ENCODE measurements around the gene GPATCH8.
"Not testable (repeated sequence)": the region's sequence is repeated elsewhere in the genome, so short reads cannot be mapped to it uniquely, and the experiment has no call there.

GPATCH8 gene

DNA sequence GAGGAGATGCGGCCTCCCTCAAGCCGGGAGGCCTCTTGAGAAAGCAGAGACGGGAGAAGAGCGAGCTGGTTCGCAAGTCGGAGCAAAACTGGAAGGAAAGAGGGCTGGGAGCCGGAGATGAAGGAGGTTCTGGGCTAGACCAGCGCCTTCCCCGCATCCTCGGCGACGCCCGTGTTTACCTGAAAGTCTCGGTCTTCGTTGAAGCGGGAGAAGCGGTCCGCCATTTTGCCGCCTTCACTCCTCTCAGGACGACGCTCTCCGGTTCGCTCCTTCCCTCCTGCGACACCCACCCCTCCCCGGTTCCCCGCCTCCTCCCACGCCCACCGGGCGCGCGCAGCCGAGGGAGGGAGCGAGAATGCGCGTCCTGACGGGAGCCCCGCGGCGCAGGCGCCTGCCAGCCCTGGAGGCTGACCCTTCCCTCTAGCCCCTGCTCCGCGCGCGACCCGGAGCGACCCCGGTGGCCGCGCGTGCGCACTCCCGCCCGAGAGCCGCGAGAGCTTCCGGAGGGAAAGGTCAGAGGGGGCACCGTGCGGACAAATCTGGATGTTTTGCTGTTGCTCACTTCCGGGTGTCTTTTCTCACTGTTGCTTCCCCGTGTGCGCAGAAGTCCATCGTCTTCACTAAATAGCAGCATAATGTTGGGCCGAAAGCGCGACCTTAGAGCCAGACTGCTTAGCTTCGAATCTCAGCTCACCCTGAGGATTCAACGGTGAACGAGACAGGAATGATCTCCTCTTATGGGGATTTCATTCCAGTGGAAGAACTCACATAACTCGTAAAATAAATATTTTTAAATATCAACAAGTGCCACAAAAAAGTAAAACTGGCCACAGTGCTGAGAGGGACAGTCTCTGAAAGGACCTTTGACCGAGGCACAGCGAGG is at the start of gene GPATCH8:
GPATCH8 (minus strand) TSS at position 260 of the 883 bp plus-strand sequence; CDS start at position 224, 36 bp downstream.
- peak; percentile 88 for DNase-seq

- DNase-seq: no peak
Measured at GRCh38 chr17:44552361-44552760, 49.2 kb upstream of the GPATCH8 start.

- DNase-seq: no peak
Measured at GRCh38 chr17:44549686-44550085, 46.5 kb upstream of the GPATCH8 start.

DNA sequence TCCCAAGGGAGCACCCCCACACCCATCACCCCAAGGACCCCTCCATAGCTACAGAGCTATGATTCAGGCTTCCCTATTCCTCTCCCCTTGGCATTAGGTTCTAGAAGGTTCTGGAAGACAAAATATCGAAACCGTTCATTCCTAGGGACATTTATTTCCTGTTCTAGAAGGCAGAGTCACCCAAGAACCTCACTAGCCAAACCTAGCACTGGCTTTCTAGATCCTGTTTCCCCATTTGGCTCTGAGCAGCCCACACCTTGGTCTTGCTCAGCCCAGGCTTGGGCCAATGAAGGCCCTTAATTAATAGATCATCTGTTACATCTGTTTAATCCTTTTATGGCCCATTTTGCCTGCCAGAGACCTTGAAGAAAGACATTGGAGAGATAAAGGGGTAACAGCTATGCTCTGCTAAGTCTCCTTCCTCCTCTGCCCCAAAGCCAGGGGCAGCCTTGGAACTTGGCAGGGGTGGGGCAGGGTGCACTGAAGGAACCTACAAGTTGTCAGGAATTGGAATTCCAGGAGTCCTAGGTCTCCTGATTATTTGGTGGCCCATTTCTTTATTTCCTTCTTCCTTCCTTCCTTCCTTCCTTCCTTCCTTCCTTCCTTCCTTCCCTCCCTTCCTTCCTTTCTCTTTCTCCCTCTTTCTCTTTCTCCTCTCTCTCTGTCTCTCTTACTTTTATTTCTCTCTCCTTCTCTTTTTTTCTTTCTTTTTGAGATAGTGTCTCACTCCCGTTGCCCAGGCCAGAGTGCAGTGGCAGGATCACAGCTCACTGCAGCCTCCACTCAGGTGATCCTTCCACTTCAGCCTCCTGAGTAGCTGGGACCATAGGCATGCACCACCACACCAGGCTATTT is 45.4 kb upstream of the GPATCH8 start:
- DNase-seq: no peak

GRCh38 chr17:44547625-44548267 is 44.5 kb upstream of the GPATCH8 start:
- no peak for DNase-seq

GRCh38 chr17:44546671-44547606 is 43.7 kb upstream of the GPATCH8 start:
- no peak for DNase-seq

DNA sequence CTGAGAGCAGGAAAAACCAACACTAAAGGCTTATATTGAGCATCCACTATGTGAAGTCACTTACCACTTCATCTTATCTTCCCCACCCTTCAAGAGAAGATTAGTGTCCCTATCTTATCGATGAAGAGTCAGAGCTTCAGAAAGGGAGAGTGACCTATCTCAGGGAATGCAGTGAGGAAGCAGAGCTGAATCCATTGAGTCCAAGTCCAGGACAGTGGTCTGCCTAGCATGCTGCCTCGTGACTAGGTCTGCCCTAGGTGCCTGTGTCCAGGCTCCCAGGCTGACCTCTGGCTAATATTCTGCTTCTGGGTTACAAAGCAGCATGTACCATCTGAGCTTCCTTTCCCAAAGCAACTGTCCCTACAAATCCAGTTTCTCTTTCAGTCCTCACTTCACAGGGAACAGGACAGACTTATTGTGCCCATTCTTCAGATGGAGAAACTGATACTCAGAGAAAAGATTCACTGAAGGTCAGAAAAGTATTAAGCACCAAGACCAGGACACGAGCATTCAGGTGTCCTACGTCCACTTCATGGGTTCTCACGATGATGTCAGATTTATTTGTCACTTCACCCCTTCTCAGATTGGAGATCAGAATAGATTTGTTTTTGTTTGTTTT is 40.8 kb upstream of the GPATCH8 start:
- DNase-seq: no peak

DNA sequence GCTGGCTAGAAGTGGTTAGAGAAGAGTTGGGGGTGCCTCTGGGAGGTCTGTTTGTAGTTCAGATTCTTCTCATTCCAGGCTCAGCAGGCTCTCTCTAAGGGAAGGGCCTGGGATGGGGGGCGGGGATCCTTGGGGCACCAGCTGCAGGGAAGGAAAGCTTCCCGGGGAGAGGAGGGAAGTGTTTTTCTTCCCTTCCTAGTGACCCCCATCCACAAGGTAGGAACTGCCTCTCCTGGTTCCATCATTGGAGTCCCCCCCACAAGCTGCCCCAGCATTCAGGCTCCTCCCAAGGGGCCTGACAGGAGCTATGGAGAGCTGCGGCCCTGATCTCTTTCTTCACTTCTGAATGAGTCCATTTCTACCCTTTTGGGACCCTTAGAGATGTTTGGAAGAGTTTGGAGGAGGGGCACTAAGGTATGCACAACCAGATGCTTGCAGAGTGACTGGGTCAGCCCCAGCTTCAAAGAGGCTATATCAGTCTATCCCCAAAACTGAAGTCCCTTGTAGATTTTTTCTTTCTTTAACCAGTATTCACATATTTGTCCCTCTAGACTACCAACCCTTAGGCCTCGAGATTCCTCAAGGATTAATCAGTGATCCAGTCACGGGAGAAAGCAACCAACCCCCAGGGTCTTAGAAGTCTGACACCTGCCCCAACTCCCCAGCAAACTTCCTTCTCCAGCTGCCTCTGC is 40.2 kb upstream of the GPATCH8 start:
- DNase-seq: no peak

- no peak for DNase-seq
Measured at GRCh38 chr17:44541884-44542581, 38.8 kb upstream of the GPATCH8 start.

GRCh38 chr17:44540246-44541084 is 37.3 kb upstream of the GPATCH8 start:
- DNase-seq: no peak

DNA sequence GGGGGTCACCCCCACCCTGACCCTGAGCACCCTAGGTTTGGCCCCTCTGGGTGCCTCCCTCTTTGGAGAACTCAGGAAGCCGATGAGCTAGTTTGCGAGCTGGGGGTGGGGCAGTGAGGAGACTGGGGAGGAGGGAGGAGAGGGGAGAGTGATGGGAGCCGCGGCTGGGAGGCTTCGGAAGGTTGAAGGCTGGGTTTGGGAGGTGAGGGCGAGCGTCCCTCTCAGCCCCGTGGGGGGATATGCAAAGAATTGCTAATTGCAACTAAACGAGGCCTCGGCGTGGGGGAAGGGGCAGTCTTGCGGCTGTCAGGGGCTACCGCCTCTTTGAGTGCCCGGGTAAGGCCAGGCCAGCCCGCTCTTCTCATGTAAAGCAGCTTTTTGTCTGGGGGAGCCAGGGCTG is 36.5 kb upstream of the GPATCH8 start:
- no peak for DNase-seq

GRCh38 chr17:44537922-44538321 is 34.7 kb upstream of the GPATCH8 start:
- not testable (repeated sequence) for DNase-seq

DNA sequence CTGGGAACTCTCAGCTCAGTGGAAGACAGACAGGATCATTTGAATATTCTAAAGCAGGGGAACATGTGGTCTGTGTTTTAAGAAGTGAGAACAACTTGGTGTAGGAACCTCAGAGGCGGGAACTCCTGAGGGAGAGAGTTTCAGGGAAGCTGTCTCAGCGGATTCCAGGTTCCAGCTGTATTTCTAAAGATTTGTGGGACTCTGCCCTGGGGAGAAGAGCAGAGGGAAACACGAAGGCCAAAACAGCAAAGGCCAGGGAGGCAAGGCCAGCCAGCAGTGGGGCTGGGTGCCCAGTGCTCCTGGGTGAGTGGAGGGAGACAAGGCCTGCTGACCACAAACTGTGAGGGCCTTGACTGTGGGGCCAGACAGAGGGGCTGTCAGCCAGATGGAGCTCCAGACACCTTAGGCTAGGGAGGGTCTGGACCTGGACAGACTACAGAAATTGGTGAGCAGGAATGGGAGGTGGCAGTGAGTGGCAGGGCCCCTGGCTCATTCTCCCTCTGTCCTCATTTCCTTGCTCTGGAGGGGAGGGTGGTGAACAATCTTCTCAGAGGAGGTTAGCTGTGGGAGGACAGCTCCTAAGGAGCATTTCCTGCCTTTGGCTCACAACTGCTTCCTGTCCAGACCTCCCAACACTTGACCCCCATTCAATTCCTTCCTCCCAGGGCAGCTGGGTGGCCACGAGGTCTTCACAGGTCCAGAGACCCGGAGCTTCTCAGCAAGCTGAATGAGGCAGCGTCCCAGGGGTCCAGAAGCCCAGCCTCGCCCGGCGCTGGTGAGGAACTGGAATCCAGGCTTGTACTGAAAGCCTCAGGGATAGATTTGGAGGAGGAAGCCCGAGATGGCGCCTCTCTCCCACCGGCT is 33.1 kb upstream of the GPATCH8 start:
- no peak for DNase-seq

DNA sequence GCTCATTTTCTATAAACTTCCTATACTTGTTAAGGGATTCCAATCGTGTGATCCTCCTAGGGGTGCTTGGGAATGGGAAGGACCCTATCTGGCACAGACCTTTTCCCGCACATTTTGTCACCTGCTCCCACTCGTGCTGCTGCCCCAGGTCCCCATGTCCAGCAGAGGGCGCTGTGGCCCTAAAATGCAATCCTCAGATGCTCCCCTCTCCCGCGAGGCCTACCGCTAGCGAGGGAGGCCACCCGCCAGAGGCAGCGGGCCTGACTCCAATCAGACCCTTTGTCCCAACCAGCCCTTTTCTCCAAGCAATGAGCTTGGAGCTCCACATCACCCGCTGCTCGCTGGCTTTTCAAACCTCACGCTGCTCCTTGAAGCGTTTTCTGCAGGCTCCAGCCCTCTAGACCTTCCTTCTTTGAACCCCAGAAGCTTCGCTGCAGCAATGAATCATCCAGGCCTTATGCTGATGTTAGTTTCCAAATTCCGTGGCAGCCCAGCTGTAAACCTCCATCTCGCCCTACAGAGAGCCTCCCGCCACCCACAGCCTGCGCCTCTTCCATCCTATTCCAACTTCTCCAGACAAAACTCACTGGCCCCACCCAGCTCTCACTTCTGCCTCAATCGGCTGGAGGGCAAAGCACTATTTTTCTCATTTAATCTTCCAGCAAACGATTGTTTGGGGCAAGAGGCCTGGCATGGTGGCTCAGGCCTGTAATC is 30.5 kb upstream of the GPATCH8 start:
- DNase-seq: peak; percentile 53

GRCh38 chr17:44530896-44531418 is 27.8 kb upstream of the GPATCH8 start:
- DNase-seq: no peak

DNA sequence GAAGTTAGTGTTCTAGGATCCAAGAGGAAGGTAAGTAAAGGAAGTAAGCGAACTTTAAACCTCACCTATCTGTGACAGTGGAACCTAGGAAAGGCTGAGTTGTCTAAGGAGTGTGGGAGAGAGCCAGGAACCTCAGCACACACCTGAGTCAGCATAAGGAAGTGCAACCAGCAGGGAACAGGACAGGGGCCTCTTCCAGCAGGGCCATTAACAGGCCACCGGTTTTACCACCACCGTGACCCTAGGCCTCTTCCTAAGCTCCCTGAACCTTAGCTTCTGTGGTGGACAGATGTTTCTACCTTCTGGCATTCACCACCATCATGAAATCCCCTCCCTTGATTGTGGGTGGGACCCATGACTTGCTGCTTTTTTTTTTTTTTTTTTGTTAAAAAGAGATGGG is 26.7 kb upstream of the GPATCH8 start:
- no peak for DNase-seq

GRCh38 chr17:44527954-44528353 is 24.7 kb upstream of the GPATCH8 start:
- DNase-seq: no peak
